ENCODE data around the gene MDM2.

GRCh38 chr12:68831751-68832503 lies 23.9 kb downstream of the MDM2 start:
- TF ChIP-seq USF1 (IDR thresholded peaks at IDR 0.05), result no peak
- TF ChIP-seq EP300 (IDR thresholded peaks at IDR 0.05; ENCODE audit: borderline replicate concordance), result no peak
- TF ChIP-seq YY1 (IDR thresholded peaks at IDR 0.05; ENCODE audit: low read depth), result no peak
- no peak for TF ChIP-seq RAD21 (IDR thresholded peaks at IDR 0.05; ENCODE audit: low read depth)
- no peak for TF ChIP-seq TAF1 (IDR thresholded peaks at IDR 0.05; ENCODE audit: low read depth)
- TF ChIP-seq CREB1 (IDR thresholded peaks at IDR 0.05; ENCODE audit: low read depth), result no peak
- no peak for TF ChIP-seq REST (IDR thresholded peaks at IDR 0.05; ENCODE audit: low read depth)
- TF ChIP-seq TEAD4 (IDR thresholded peaks at IDR 0.05), result peak; percentile 33; the same call in 1 of the 2 replicates
